NCI-H2171 treated with DMSO at 0.1 percent for 48 hours (cell line): ENCODE results near the gene HM13.
A peak's percentile ranks its signal among the peaks of the same experiment; 100 is the strongest.
"Not testable (repeated sequence)": the region's sequence is repeated elsewhere in the genome, so short reads cannot be mapped to it uniquely, and the experiment has no call there.

Experiments
- DNase-seq: peaks from one replicate; lab custom pipeline; 2025; lab: John Stamatoyannopoulos, UW

HM13 gene

DNA sequence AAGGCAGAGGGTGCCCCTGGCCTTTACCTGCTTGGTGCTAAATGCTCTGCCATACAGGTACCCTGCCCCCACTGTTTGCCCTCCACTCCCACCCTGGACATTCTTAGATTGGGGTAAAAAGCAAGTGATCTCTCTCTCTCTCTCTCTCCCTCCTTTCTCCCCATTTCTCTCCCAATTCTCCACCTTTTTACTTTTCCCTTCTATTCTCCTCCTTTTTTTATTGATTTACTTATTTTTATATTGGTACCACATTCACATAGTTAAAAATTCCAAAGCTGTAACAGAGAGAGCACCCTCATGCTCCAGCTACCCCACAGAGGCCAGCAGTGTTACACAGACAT, 53.1 kb downstream of the HM13 start:
- no peak for DNase-seq

- no peak for DNase-seq
Observed at GRCh38 chr20:31568041-31568731, 53.9 kb downstream of the HM13 start.

DNA sequence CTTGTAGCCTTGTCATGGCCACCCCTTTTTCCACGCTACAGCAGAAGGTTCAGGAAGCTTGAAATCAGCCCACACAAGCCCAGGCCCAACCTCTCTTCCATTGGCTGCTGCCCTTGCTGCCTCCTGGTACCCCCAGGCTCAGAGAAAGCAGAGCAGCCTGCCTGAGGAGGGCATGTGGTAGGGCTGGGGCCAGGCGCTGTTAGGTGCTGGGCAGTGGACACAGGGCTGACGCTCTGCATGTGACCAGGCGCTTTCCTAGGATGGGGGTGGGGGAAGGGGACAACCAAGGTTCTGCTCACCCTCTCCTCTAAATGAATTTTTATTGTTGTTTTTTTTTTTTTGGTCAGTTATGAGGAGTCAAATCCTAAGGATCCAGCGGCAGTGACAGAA, 54.5 kb downstream of the HM13 start:
- no peak for DNase-seq

- peak; percentile 73 for DNase-seq
Observed at GRCh38 chr20:31569163-31570020, 55.1 kb downstream of the HM13 start.

GRCh38 chr20:31570021-31570463, 55.8 kb downstream of the HM13 start:
- DNase-seq = no peak

GRCh38 chr20:31570735-31571617, 56.7 kb downstream of the HM13 start:
- no peak for DNase-seq

DNA sequence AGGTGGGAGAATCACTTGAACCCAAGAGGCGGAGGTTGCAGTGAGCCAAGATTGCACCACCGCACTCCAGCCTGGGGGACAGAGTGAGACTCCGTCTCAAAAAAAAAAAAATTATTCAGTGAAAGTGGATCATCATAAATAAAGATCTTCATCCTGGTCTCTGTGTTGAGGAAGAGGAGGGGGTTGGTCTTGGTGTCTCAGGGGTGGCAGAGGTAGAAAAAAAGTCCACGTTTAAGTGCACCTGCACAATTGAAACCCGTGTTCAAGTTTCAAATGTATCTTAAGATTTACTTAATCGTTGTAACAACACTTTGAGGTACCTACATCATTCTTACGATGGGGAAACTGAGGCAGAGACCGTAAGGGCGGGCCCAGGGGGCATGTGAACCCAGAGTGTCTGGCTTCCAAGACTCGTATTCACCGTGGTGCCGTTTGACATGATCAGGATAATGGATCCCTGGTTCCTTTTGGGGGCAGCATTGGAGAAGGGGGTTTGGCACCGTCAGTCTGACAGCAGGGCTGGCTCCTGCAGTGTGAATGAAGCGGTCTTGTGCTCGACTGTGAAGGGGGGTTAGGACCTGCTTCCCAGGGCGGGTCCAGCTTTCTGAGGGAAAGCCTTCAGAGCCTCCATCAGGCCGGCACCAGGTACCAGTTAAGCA, 57.9 kb downstream of the HM13 start:
- peak; percentile 88 for DNase-seq

DNA sequence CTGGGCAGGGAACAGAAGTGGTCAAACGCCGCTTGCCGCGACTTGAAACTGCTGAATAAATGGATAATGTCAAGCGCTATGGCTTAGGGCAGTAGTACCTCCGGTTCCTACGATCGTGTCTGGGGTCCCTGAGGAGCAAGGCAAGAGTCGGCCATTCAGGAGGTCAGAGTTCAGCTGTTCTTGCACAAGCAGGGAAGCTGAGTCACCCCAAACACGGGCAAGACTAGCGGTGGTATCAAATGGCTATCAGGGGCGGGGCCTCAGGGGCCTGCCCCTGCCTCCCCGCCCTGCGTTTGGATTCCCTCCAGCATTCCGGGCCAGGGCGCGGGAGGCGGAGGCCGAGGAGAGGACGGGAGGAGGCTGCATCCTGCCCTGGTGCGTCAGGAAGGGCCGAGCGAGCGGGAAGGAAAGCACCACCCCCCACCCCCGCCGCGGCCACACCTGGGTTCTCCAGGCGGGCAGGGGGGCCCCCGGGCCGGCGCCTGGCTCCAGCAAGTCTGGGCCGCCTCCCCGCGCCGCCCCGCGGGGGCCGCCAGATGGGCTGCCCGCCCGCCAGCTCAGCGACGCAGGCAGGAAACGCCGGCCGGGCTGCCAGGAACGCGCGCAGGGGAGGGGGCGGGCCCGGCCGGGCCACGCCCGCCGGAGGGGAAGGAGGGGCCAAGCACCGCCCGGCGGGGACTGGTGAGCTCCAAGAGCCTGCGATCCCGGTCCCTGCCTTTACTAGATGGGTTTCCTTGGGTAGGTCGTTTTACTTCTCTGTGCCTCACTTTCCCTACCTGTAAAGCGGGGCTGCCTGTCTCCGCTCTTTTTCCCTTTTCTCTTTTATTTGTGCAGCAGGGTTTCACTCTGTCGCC, 58.7 kb downstream of the HM13 start:
- DNase-seq = peak; percentile 100

DNA sequence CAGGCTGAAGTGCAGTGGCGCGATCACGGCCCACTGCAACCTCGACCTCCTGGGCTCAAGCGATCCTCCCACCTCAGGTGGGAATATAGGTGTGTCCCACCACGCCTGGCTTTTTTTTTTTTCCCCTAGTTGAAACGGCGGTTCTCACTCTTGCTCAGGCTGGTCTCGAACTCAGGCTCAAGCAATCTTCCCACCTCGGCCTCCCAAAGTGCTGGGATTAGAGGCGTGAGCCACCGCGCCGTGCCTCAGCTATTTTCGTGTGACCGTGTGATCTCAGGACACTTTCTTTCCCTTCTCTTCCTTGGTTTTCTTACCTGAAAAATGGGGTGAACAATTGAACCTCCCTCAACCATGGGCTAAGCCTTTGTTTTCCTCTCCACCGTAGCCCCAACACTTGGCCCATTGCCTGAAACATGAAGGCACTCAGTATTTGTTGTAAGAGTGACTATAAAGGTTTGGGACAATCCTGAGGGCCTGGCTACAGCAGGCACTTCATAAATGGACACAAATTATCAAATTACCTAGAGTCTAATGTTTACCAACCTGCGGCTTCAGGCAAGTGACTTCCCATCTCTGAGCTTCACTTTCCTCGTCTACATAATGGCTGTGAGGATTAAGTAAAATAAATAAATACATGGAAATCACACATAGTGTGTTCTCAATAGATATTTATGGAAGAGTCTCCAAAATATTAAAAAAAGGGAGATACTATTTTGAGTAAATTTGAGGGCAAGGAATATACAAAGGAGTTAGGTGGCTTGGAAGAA, 59.5 kb downstream of the HM13 start:
- DNase-seq = peak; percentile 75

DNA sequence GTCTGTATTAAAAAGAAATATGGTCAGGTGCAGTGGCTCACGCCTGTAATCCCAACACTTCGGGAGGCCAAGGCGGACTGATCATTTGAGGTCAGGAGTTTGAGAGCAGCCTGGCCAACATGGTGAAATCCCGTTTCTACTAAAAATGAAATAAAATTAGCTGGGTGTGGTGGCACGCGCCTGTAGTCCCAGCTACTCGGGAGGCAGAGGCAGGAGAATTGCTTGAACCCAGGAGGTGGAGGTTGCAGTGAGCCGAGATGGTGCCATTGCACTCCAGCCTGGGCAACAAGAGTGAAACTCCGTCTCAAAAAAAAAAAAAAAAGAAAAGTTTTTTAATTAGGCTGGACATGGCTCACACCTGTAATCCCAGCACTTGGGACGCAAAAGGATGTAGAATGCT, 60.7 kb downstream of the HM13 start:
- not testable (repeated sequence) for DNase-seq

DNA sequence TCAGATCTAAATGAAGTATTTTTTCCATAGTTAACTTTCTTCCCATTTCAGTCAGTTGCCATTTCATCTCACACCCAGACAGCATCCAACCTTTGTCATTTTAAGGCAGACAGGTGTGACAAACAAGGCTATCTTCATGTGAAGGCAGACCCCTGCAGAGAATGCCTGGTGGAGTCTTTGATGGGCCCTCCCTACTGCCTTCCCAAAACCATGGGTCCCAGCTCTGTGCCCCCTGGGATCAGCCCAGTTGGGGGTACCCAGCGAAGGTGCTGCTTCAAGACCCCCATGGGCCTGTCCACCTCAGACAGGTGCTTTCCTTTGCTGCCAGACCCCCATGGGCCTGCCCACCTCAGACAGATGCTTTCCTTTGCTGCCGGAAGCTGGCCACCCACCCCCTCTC, 62.5 kb downstream of the HM13 start:
- DNase-seq = no peak

- DNase-seq = no peak
Observed at GRCh38 chr20:31577194-31577593, 63.0 kb downstream of the HM13 start.

DNA sequence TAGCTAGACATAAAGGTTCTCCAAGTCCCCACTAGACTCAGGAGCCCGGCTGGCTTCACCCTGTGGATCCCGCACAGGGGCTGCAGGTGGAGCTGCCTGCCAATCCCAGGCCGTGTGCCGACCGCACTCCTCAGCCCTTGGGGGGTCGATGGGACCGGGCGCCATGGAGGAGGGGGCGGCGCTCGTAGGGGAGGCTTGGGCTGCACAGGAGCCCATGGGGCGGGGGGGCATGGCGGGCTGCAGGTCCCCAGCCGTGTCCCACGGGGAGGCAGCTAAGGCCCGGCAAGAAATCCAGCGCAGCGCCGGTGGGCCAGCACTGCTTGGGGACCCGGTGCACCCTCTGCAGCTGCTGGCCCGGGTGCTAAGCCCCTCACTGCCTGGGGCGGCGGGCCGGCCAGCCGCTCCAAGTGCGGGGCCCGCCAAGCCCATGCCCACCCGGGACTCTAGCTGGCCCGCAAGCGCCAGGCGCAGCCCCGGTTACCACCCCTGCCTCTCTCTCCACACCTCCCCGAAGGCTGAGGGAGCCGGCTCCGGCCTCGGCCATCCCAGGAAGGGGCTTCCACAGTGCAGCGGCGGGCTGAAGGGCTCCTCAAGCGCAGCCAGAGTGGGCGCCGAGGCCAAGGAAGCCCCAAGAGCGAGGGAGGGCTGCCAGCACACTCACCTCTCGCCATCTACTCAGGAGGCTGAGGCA, 64.4 kb downstream of the HM13 start:
- DNase-seq = no peak

DNA sequence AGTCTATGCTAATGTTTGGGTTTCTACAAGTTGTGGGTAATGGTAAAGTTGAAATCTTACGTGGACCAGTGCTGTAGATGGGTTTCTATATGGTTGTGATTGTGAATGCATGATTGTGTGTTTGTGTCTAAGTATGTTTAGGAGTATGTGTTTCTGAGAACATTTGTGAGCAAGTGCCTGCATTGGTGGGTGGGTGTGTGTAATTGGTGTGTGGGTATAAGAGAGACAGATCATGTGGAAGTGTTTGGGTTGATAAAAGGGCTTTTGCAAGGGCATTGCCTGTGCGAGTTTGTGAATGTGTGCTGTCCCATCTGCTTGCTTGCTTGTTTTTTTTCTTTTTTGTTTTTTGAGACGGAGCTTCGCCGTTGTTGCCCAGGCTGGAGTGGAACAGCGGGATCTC, 65.0 kb downstream of the HM13 start:
- DNase-seq = peak; percentile 62

GRCh38 chr20:31579941-31580651, 65.9 kb downstream of the HM13 start:
- DNase-seq = not testable (repeated sequence)

DNA sequence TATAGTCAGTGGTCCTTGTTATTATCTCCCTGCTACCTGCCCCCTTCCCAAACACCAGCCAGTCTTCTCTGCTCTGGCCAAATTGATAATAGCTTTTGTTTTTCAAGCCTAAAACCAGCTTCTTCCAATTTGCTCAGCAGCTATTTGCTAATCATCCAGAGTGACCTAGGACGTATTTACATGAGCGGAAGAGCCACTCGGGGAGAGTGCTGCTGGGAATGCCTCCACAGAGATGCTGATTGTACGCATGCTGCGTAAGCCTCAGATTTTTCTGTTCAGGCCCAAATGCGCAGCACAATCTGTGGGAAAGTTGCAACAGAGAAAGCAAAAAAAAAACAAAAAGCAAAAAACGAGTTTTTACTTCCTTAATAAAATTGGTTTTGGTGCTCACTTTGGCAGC, 66.5 kb downstream of the HM13 start:
- no peak for DNase-seq

DNA sequence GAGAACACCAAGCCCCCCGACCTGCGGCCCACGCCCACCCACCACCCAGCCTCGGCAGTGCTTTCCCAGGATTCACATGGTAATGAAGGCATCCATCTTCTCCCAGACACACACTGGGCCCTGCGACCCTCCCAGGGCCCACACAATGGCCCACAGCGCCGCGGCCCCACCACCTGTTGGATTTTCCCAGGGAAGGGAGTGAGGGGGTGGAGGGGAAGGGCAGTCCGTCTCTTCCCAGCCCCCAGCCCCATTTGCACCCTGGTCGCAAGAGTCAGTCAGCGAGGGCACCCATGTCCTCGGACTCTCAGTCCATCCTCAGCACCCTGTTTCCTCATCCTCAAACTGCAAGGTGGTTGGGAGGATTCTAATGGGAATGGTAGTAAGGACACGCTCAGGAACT, 67.1 kb downstream of the HM13 start:
- no peak for DNase-seq

DNA sequence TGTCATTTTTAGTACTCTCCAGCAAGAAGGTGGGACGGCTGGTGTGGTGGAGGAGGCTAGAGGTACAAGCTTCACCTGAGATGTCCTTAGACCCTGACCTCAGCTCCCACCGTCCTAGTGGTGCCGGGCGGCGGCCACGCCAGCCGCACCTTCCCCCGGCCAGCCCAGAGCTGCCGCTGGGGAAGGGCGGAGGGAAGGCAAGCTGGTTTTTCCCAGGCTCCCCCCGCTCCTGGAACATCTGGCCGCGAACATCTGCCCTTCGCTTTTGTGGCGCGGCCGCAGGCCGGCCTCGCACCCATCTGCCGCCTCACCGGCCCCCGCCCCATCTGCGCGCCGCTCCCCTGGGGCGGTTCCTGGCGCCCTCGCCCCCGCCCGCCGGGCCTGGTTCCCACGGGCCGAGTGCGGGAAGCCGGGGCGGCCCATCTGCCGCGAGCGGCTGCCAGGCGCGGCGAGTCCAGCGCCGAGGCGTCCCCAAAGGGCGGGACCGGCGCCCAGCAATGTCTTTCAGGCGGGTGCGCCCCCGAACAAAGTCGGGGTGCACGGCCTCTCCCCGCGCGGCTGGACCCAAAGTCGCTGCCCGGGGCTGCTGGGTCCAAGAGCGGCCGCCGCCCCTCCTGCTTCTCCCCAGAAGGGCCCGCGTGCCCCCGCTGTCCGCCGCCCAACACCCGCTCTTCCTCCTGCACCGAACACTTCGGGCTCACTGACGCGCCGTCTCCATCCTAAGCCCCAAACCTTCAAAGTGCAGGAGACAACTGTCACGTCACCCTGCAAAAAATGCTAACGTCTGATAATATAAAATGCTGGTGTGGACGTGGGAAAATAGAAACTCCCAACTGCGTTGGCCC, 73.5 kb downstream of the HM13 start:
- peak; percentile 89 for DNase-seq
